HG02938 (cell line): ENCODE data around the gene FLYWCH1.

Experiments used
- ATAC-seq: cut with Tn5 transposase; IDR thresholded peaks from one replicate; pipeline ENCODE4 v1.9.1; 2021; ENCODE audit warnings: mild to moderate bottlenecking, moderate library complexity; ENCODE audit not compliant: unreplicated experiment

FLYWCH1 gene

GRCh38 chr16:2967721-2968161 lies 56.0 kb downstream of the FLYWCH1 start:
- no peak for ATAC-seq

- no peak for ATAC-seq
Measured at GRCh38 chr16:2968368-2968737, 56.6 kb downstream of the FLYWCH1 start.

GRCh38 chr16:2968738-2969544 lies 57.2 kb downstream of the FLYWCH1 start, which contains the start of gene PAQR4:
Gene PAQR4, plus strand, starts transcription at chr16:2969348. Its CDS starts 327 bp downstream, at chr16:2969675.
- ATAC-seq = peak; percentile 53

- peak; percentile 25 for ATAC-seq
Measured at GRCh38 chr16:2969545-2970521, 58.1 kb downstream of the FLYWCH1 start.

GRCh38 chr16:2970563-2970962 lies 58.8 kb downstream of the FLYWCH1 start:
- no peak for ATAC-seq

GRCh38 chr16:2971134-2971984 lies 59.6 kb downstream of the FLYWCH1 start:
- ATAC-seq = no peak

GRCh38 chr16:2971985-2972784 lies 60.5 kb downstream of the FLYWCH1 start:
- ATAC-seq = no peak

GRCh38 chr16:2973093-2973492 lies 61.4 kb downstream of the FLYWCH1 start:
- ATAC-seq = no peak

- ATAC-seq = no peak
Measured at GRCh38 chr16:2973605-2974318, 62.0 kb downstream of the FLYWCH1 start.

- no peak for ATAC-seq
Measured at GRCh38 chr16:2974319-2975056, 62.8 kb downstream of the FLYWCH1 start.

GRCh38 chr16:2975161-2975795 lies 63.5 kb downstream of the FLYWCH1 start:
- no peak for ATAC-seq

GRCh38 chr16:2976201-2976600 lies 64.5 kb downstream of the FLYWCH1 start:
- ATAC-seq = no peak

- no peak for ATAC-seq
Measured at GRCh38 chr16:2976673-2977072, 64.9 kb downstream of the FLYWCH1 start.

GRCh38 chr16:2977440-2977839 lies 65.7 kb downstream of the FLYWCH1 start:
- ATAC-seq = no peak

GRCh38 chr16:2979669-2980226 lies 68.0 kb downstream of the FLYWCH1 start:
- peak; percentile 12 for ATAC-seq

GRCh38 chr16:2980227-2981176 lies 68.8 kb downstream of the FLYWCH1 start, which contains the start of gene PKMYT1:
Gene PKMYT1, minus strand, starts transcription at chr16:2980446. Its CDS starts 789 bp downstream, at chr16:2979657.
- peak; percentile 55 for ATAC-seq
